C1 segment of cervical spinal cord (tissue), 14 donors: ENCODE measurements around the gene GIMAP2.
"Not testable (repeated sequence)": the region's sequence is repeated elsewhere in the genome, so short reads cannot be mapped to it uniquely, and the experiment has no call there.

Source experiments
- DNase-seq, 14 donors: peaks; one replicate each; lab custom pipeline; 2025; lab: John Stamatoyannopoulos, UW

GIMAP2 gene

DNA sequence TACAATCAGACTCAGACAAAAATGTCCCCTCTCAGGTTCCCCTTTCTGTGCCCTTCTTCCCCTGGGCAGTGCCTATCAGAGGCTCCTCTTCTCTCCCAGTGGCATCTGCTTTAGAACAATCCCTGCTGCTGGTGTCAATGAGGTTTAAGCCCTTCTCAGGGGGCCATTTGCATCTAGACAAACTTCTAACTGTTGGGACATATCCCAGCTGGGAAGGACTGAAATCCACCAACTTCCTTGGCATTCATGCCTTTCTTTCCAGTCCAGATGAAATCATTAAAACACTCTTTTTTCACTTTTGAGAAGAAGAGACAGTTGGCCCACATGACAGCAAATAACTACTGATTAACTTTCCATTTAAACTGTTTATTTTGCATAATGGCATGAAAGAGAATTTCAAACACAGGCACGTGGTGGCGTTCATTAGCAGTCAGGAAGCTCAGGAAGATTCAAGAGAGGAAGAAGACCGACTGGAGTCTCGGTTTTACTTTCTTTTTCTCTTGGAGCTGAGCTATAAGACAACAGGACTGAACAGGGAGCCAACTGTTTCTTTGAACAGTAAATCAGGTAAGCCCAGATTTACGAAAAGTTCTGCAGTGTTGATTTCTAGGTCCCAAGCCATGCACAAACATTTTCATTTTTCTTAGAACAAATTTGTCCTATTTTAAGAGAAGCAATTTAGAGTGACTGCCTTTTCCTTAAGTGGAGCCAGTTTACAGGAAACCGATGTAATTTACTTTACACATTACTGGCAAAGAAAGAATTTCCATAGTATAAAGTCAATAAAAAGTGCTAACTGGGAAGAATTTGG lies at the start of gene GIMAP2:
GIMAP2 (plus strand) TSS at position 488 of the 811 bp plus-strand sequence. CDS start 1,354 bp downstream, outside the sequence.
- DNase-seq = peak in 1 of 14 donors; percentile 6

DNA sequence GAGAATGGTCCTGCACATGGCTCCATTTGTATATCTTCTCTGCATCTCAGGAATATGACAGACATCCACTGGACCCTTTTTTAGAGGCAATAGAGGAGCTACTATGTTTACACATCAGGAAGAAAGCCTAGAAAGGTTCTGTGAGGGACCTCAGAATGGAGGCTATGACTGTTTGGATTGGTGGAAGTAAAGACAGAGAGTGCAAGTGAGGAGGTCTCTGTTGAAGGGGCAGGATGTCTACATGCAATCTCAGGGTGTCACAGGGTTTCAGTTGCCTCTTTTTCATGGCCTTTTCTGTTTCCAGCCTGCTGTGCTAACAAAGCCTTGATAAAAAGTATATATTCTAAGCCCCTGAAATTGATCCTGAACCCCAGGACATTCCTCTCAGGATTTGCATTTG lies 43.7 kb upstream of the GIMAP2 start:
- DNase-seq = no peak

DNA sequence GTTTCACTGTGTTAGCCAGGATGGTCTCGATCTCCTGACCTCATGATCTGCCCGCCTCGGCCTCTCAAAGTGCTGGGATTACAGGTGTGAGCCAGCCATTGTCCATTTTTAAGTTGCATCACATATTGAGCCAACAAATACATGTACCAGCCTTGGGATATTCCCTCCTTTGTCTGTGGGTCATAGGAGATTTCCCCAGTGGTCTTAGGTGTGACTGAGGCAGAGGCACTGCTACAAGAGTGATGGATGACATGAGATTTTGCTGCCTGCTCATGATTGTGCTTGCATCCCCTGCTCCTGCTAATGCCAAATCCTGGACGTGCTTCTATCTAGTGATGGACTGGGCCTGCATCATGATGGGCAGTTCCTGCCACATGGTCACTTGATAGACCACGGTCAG lies 42.6 kb upstream of the GIMAP2 start:
- DNase-seq = no peak

DNA sequence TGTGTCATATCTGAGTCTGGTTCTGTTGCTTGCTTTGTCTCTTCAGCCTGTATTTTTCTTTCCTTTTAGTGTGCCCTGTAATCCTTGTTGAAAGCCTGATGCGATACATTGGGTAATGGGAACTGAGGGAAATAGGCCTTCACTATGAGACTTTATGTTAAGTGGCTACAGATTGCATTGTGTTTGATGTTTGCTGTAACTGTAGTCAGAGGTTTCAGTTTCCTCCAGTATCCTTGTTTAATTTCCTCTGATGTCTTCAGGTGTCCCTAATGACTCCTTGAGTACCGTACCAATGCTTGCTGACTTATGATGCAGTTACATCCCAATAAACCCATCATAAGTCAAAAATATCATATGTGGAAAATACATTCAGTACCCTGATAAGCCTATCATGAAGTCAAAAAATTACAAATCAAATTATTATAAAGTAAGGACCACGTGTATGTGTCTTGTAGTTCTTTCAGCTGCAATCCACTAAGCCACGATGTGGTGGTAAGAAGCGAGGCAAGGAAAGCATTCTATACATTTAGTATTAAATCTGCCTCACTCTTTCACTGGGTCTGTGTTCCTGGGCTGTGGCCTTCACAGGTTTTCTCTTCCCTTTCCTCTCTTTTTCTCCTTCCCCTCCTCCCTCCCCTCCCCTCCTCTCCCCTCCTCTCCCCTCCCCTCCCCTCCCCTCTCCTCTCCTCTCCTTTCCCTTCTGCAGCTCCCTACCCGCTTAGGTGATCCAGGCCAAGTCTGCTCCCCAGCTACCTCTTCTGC lies 40.1 kb upstream of the GIMAP2 start:
- no peak for DNase-seq

DNA sequence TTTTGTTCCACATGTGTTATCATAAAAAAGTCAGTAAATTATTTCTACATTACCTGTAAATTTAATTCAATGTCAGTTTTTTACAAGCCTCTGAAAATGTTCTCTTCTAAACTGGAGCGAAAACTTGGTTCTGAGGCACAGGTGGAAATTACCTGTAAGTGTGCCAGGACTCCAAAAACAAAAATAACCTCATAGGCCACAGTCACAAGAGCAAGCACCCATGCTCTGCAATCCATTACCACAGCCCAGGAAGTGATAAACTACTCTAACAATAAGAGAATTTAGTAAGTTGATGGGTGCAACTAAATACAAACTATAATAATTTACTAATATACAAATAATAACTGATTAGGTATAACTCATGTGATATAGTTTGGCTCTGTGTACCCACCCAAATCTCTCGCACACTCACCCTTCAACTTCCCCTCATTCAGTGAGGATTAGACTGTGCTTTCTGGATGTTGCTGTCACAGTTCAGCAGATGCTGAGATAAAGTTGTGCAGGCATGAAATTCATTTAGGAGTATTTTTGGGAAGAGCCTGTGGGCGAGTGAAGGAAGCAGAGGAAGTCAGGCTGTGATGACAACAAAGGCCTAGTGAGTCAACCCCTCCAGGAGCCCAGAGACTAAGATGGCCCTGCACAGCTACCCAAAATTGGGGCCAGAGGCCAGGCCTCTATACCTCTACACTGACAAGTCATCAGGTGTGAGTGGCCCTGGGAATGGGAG lies 37.0 kb upstream of the GIMAP2 start:
- no peak for DNase-seq

DNA sequence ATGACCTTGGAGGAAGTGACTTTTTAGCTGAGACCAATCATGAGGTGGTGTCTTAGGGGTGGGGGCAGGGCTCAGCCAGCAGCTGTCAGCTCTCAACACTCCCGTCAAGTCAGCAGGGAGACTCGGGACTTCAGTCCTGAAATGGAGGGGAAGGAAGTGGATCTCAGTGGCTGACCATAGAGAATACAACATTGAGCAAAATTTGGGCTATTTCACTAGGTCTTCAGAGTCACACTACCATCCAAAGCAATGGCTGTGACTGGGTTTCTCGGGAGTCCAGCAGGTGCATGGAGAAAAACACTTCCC lies 36.5 kb upstream of the GIMAP2 start:
- DNase-seq = no peak

DNA sequence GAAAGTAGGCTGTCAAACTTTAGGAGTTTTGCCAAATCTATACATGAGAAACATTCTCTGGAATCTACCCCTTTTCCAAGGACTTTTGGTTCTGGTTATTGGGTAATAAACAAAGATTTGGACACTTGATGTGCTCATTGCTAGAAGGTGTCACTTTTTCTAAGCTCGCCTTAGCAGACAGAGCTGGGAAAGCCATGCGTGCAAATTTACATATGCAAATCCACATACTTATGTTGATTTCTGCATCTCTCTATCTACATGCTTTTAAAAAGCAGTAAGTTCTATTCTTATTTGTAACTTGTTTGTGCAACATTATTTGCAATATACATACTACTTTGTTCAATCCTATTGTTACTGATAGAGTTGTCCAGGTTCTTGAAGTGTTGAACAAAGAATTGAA lies 30.8 kb upstream of the GIMAP2 start:
- no peak for DNase-seq

DNA sequence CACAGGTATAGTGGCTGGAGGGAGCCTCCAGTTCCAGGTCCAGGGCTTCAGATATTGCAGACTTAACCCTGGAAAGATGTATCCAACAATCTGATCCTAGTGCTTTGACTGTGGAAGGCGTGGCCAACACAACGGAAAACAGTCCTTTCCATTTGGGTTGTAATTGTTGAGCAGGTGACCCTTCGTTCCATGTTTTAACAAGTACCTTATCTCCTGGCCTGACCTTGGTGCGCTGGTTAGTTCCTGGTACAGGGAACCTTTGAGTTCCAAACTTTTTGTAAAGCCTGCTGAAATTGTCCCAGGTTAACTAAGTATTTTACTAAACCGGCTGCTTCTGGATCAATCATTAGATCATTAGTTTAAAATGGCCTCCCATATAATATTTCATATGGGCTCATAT lies 29.5 kb upstream of the GIMAP2 start:
- no peak for DNase-seq

DNA sequence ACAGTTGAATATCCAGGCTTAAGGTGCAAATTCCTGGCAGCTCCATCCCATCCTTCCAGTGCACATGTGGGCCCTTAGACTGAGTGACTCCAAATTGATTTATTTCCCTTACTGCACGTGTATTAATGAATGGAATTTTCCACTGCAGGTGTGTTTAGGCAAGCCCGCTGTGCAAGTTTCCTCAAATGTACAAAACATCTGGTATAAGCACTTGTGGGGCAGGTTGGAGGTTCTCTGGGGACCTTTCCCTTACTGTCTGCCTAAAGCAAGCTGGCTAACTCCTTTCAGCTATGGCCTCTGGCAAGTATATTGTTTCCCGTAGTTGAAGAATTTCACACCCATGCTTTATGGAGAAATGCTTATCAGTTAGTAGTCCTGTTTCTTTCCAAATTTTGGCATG lies 28.0 kb upstream of the GIMAP2 start:
- no peak for DNase-seq

DNA sequence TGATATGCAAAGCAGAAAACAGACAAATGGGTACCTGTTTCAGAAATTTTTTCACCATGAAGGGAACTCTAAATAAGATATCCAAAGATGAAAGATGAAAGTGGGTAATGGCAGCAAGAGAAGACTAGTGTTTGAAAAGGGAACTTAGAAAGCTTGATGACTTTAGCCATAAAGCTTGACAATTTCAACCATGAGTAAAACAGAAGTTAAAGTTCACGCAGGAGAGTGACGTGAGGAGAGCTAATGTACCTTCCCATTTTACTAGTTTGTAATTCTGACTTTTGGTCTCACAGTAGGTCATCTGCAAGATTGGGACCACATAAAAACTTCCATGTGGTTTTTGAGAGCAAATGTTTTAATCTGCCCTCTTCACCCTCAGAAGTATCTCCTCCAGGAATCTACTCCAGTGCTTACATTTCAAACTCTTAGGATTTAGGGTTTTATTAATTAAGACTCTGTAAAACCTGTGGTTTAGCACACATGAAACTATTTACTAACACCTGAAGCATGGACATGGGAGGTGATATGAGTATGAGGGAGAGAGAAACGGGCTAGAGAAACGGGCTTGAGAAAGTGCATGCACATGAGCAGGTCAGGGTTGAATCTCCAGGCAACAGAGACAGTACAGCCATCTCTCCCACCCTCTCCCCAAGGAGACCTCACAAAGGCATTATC lies 24.4 kb upstream of the GIMAP2 start:
- no peak for DNase-seq

DNA sequence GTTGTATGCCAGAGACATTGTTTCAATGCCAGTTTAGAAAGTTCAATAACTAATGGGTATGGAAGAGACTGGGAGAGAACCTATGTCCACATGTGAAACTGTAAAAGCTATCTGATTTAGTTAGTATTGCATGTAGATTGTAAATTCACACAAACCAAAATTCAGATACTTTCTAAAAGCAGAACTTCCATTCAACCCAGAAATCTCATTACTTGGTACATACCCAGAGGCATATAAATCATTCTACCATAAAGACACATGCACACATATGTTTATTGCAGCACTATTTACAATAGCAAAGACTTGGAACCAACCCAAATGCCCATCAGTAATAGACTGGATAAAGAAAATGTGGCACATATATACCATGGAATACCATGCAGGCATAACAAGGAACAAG lies 22.7 kb upstream of the GIMAP2 start:
- DNase-seq = not testable (repeated sequence)

DNA sequence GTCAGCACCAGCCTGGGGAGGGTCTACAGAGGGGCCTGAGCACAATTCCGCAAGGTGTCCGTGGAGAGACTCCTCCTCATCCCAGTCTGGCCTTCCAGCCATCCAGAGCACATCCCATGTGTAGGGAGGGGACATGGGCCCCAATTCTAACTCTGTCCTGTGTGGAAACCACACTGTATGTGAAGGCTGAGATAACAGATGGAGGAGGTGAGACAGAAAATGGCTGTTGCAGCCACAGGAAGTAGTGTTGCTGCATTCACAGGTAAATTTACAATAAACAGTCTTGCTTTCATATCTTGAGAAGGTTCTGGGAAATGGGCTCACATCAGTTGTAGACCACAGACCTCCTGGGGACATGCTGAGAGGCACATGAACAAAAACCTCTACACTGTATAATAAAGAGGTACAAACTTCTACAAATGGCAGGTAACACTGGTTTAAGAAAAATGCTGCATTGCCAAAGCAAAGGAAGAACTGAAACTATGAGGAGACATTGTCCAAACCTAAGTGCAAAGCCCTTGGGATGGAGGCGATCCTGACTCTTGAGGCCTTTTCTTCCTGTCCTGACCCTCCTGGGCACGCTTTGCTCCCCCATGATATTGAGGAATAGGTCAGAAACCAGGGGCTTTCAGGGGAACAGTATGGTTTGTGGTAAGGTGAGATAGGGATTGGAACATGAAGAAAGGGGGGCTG lies 21.6 kb upstream of the GIMAP2 start:
- DNase-seq = no peak

DNA sequence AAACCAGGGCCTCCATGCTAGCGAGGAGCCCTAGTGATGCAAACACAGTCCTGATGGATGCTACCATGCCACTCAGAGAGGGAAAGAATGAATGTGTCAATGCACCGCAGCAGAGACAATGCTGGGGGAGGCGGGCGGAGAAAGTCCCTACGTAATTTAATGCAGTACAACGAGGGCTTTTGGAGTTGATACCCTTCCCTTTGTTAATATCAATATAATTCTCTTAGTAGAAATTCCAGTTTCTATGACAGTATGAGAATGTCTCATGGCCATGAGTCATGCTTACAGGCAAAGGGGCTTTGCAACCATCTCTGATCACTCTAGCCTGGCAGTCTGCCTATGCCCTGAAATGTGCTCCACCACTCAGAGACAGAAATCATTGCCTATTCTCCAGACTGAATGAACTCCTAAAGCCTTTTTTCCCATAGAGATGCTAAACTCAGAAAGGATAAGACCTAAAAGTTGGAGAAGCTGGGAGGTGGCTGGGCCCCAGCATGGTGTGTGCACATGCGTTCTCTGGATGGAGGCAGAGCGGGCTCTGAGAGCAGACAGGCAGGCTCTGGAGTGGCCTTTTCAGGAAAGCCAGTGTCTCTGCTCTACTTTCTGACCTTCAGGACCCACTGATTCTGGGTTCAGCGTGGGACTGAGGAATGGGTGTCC lies 20.3 kb upstream of the GIMAP2 start:
- no peak for DNase-seq

DNA sequence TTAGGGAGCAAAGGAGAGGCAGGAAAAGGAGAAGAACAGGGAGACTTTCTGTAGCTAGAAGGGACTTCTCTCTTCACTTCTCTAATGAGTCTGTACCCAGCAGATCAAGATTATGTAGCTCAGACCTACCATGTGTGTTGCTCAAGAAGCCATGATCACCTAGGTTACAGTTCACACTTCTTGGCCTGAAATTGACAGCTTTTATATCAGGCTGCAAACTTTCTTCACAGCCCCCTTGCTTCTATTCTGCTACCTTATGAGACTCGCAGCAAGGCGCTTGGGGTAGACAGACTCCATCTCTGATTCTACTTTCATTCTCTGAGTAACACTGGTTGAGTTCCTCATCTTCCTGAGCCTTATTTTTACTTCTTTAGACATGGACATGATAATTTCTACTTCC lies 19.6 kb upstream of the GIMAP2 start:
- no peak for DNase-seq

DNA sequence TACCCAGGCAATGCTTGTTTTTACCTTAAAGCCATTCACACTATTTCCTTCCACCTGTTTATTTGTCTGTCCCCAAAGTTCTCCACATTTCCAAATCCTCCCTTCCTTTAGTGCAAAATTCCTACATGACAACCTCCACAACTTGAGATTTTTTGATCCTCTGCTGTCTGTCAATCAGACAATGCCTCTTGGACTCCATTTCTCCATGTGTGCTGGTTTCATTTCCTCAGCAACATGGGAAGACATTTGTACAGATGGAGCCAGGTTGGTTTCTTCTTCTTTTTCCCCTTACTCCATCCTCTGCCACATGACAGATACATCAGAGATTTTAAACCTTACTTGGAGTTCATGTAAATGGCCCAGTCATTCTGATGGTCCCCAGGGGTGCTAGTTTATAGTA lies 19.1 kb upstream of the GIMAP2 start:
- DNase-seq = no peak

DNA sequence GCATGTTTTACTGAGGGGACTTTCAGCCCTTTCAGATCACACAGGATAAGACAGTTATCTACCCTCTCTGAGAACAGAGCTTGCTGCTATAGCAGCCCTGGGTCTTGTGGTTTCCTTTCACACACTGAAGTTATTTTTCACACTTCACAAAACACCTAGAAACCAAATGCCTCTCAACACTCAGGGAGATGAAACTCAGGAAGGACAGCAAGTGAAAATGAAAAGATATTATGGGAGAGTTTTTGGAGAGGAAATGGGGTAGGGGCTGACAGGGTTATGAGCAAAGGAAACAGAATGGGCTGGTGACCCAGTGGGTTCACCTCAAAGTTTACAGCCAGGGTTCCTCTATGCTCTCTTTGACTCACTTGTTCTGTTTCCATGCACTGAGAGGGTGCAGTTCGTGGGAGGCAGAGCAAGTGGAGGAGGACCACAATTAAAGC lies 17.0 kb upstream of the GIMAP2 start:
- no peak for DNase-seq

DNA sequence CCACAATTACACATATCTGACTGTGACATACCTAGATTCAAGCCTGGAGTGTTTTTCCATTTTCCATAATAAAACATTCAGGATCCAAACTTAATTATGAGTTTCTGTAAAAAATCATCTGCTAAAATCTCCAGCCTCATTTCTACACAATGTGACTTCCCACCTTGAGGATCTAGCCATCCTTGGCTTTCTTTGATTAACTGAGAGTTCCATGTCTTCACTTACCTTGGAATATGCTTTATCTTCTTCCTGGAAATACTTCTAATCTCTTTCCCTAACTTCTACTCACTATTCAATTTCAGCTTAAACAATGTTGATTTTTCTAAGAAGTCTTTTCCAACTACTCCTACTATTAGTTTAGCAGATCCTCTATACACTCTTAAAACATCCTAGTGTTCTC lies 16.5 kb upstream of the GIMAP2 start:
- no peak for DNase-seq

DNA sequence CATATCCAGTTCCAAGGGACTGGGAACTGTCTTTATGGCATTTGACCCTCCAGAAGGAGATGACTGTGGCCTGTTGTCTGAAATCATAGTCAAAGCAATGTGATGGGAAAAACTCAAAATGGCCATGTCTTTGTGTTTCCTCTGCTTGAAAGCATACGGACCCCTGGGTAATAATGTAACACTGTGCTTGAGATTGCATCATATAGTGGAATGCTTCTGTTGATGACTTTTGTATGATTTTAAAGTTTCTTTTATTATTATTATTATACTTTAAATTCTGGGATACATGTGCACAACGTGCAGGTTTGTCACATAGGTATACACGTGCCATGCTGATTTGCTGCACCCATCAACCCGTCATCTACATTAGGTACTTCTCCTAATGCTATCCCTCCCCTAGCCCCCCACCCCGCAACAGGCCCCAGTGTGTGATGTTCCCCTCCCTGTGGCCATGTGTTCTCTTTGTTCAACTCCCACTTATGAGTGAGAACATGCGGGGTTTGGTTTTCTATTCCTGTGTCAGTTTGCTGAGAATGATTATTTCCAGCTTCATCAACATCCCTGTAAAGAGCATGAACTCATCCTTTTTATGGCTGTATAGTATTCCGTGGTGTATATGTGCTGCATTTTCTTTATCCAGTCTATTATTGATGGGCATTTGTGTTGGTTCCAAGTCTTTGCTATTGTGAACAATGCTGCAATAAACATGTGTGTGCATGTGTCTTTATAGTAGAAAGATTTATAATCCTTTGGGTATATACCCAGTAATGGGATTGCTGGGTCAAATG lies 13.5 kb upstream of the GIMAP2 start:
- DNase-seq = not testable (repeated sequence)

DNA sequence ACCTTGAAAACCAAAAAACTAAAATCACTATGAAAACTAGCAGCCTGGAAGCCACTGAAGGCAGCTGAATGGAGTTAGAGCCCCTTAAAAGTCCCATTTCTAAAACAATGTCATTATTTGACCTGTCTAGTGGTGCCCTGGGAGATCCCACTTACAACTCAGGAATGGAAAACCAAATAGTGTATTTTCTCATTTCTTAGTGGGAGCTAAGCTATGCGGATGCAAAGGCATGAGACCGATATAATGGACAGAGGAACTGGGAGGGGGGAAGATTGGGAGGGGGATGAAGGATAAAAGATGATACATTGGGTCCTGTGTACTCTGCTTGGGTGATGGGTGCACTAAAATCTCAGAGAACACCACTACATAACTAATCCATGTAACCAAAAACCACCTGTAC lies 9.8 kb upstream of the GIMAP2 start:
- DNase-seq = no peak

DNA sequence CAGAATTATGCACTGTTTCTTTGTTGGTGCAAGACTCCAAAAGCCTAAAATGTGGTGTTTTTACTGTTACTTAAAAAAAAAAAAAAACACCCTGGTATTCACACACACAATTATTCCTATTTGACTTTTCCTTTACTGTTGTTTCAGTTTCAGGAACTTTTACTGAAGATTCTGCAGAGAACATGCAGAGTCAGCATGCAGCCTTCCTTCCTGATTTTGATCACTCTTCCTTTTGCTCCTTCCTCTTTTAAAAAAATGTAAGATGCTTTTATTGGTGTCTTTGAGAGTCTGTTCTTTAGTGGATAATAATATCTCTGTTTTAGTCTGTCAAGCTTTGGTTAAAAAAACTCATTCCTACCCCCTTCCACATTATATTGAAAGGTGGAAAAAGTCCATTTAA lies 9.2 kb upstream of the GIMAP2 start:
- DNase-seq = not testable (repeated sequence)
